ENCODE measurements around the gene ATG16L2. TPM values are rescaled to one million over a fixed set of nuclear protein-coding genes. Genes with fewer than 3 reads are reported as not detected.

The ATG16L2 gene
- total RNA-seq, 1 donor, result 12.4 TPM

DNA sequence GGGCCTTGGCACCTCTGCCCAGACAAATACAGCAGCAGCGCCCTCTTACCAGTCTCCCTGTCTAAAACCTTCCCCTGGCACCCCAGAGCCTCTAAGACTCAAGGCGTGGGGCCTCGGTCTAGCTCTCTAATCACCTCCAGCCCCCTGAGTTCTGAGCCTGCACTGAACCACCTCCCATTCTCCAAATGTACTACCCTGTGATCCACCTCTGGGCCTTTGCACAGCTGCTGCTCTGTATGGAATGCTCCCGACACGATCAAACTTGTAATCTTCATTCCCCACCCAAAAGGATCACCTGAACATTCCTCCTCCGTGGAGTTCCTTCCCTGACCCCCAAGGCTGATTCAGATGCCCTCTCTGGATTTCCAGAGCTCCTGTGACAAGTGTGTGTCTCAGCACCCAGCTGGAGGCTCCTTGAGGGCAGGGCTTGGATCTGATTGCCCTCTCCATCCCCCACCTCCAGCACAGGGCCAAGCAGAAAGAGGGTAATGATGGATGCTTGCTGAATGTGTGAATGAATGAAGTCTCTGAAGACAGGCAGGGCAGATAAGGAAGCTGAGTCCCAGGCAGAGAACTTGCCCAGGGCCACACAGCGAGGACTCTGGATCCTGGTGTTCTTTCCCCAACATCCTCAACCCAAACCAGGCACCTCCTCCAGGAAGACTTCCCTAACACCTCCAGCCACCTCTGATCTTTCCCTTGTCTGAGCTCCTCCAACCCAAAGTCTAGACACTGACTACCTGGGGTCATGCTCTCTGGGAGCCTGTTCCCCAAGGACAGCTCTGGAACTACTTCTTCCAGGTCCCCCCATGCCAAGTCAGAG is 38.7 kb upstream of the ATG16L2 start:
- H3K4me3 ChIP-seq (ENCODE audit: low read depth, low read length), result no peak overlapping the region
- TF ChIP-seq, protein P1, sequence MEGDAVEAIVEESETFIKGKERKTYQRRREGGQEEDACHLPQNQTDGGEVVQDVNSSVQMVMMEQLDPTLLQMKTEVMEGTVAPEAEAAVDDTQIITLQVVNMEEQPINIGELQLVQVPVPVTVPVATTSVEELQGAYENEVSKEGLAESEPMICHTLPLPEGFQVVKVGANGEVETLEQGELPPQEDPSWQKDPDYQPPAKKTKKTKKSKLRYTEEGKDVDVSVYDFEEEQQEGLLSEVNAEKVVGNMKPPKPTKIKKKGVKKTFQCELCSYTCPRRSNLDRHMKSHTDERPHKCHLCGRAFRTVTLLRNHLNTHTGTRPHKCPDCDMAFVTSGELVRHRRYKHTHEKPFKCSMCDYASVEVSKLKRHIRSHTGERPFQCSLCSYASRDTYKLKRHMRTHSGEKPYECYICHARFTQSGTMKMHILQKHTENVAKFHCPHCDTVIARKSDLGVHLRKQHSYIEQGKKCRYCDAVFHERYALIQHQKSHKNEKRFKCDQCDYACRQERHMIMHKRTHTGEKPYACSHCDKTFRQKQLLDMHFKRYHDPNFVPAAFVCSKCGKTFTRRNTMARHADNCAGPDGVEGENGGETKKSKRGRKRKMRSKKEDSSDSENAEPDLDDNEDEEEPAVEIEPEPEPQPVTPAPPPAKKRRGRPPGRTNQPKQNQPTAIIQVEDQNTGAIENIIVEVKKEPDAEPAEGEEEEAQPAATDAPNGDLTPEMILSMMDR (IDR thresholded peaks at IDR 0.05; ENCODE audit: insufficient read depth, low read length), result no peak
- no peak for DNase-seq (ENCODE audit: low read depth)

DNA sequence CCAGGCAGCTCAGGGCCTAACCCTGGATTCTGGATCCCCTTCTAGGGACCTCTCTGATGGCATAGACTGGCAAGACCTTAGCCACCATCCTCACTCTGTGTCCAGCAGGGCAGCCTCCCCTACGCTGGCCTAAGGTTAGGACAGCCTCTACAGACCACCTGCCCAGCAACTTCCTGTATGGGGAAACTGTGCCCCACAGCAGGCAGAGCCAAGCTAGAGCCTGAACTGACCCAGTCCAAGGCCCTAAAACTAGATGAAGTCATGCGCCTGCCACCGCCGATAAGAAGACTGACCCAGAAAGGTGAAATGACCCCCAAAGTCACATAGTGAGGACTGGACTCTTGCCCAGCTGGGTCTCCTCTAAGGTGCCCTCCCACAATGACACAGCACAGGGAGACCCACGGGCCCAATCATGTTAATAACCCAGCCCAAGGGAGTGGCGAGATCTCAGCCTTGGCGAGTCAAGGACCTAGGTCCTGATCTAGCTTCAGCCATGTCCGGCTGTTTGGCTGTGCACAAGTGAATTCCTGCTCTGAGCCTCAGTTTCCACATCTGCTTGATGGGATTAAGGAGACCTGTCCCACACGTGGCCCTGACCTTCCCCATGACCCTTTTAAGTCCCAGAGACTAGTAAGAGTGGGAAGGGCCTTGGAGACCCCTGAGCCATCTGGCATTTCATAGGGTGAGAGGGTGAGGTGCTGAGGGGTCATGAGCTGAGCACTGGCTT is 37.9 kb upstream of the ATG16L2 start:
- DNase-seq (ENCODE audit: low read depth), result no peak
- H3K4me3 ChIP-seq (ENCODE audit: low read depth, low read length), result no peak overlapping the region
- TF ChIP-seq, protein P1 (IDR thresholded peaks at IDR 0.05; ENCODE audit: insufficient read depth, low read length), result no peak

DNA sequence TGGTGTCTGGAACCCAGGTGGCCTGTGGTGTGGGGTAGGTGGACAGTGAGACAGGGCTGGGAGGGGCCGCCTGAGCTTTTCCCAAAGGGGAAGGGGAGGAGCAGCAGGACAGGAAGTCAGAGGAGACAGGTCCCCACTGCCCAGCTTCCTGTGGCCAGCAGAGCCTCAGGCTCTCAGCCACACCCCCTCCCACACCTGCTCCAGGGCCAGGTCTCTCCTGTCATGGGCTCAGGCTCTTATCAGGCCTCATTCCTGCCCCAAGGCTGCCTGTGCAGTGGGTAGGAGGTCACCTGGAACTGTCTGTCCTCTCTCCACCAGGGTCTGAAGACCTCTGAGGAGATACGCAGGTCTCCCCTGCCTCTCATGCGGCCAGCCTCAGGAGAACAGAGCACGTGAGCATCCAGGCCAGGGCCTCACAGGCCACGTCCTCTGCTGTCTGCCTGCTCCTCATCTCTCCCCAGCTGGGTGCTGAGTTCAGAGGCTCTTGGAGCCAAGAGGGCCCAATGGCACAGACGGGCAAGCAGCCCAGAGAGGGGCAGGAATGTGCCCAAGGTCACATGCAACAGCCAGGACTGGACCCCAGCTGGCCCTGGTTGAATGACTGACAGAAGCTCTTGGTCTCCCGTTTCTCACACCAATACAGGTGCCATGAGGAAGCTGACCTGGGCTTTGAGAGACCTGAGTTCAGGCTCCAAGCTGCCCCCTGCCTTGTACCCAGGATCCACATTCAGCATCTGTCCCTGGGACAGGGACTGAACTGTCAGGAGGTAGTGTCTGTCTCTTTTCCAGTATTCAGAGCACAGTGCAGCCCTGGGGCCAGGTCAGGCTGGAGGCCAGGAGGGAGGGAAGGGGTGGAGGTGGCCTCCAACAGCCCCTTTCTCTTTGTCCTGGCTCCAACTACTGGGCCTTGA is 37.1 kb upstream of the ATG16L2 start:
- no peak overlapping the region for H3K4me3 ChIP-seq (ENCODE audit: low read depth, low read length)
- DNase-seq (ENCODE audit: low read depth), result no peak
- TF ChIP-seq, protein P1 (IDR thresholded peaks at IDR 0.05; ENCODE audit: insufficient read depth, low read length), result no peak

DNA sequence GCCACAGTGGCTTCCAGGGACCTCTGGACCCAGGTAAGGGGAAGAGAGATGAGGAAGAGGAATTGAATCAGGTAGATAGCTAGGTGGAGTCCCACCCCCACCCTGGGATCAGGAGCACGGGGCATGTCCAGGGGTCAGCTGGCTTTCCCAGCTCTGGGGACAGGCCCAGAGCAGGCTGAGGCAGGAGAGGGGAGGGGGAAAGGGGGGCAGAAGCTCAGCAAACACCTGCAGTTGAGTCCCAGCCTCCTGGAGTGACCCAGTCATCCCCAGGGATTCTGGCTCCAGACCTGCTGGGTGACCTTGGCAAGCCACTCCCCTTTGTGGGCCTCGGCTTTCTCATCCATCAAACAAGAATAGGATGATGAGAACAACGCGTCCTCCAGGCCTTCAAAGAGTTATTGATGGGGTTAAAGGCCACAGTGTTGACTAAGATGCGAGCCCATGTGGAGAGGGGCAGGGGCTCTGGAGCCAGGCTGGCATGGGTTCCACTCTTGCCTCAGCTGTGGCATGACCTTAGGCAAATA is 36.4 kb upstream of the ATG16L2 start:
- DNase-seq (ENCODE audit: low read depth), result no peak
- TF ChIP-seq, protein P1 (IDR thresholded peaks at IDR 0.05; ENCODE audit: insufficient read depth, low read length), result no peak
- no peak overlapping the region for H3K4me3 ChIP-seq (ENCODE audit: low read depth, low read length)

DNA sequence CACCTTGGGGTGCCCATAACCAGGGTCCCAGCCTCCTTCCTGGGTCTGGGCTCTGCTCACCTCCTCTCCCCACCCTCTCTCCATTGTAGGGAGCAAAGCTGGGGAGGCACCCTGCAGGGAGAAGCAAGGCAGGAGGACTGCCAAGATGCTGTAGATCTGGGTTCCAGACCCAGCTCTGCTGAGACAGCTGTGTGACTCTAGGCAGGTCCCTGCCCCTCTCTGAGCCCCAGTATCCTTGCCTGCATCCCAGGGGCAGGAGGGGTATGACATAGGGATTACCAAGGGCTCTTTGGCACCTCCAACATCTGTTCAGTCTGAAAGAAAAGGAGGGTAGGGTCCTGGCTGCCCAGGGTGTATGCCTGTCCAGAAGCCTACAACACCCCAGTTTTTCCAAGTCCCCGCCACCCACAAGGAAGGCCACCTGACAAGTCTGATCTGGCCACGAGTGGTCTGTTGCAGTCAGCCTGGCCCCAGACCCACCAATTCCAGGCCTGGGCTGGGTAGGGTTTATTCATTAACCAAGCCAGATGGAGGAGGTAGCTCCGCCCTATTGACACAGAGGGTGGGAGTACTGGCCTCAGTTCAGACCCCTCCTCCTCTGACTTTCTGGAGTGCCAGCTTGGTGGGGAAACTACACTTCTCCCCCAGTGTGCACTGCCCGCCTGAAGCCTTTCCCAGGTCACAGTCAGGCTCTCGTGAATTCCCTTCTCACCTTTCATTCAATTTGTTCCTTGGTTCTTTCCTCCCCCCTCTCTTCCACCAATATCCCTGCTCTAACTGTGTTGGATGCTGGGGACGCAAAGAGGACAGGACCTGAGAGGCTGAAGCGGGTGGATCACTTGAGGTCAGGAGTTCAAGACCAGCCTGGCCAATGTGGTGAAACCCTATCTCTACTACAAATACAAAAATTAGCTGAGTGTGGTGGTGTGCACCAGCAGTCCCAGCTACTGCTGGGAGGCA is 35.4 kb upstream of the ATG16L2 start:
- no peak overlapping the region for H3K4me3 ChIP-seq (ENCODE audit: low read depth, low read length)
- TF ChIP-seq, protein P1 (IDR thresholded peaks at IDR 0.05; ENCODE audit: insufficient read depth, low read length), result no peak
- DNase-seq (ENCODE audit: low read depth), result no peak
